ENCODE measurements around the gene XRRA1. TPM values are rescaled to one million over a fixed set of nuclear protein-coding genes. Genes with fewer than 3 reads are reported as not detected.

XRRA1 gene
- total and polyA plus RNA-seq, 2 of the 4 experiments (the other 2 are of a cell fraction): 5.4 to 6.3 TPM

- peaks cover 0 to 4% of the 10 kb centered on the region in 2 experiments; a peak in 2 of 4 replicates for H3K79me1 ChIP-seq (ENCODE audit: low read depth in 1 of 2, low read length in 2 of 2)
- peaks cover 3% of the 10 kb centered on the region; the same call in 1 of the 2 replicates for H3K4me1 ChIP-seq (ENCODE audit: control insufficient read depth, insufficient read depth, low read length)
- H2AK9ac ChIP-seq (replicated peaks; ENCODE audit: low read depth, low read length, poor library complexity): no peak overlapping the region
- peaks cover 25% of the 10 kb centered on the region for H3K9me3 ChIP-seq (ENCODE audit: control insufficient read depth, insufficient read depth, low read length)
- H4K8ac ChIP-seq (ENCODE audit: low read depth in 2 of 2, low read length in 2 of 2): no peak overlapping the region
- no peak overlapping the region for H4K91ac ChIP-seq (ENCODE audit: insufficient read depth, low read depth, low read length)
- no peak overlapping the region for H3K23ac ChIP-seq (ENCODE audit: low read depth, low read length)
- ATAC-seq (ENCODE audit: low read depth) (no peak), DNase-seq (no peak)
- H2BK5ac ChIP-seq (ENCODE audit: low read depth, low read length, poor library complexity, severe bottlenecking): no peak overlapping the region
- no peak overlapping the region for H2AK5ac ChIP-seq (ENCODE audit: low read depth, low read length)
- no peak overlapping the region for H3K4me3 ChIP-seq (ENCODE audit: insufficient read depth, low read depth, low read length)
- no peak overlapping the region for H3K14ac ChIP-seq (replicated peaks; ENCODE audit: low read depth, low read length)
- in situ Hi-C loops (cut with MboI; ENCODE audit: low sequenced_read_pairs) (loop anchor here (25.0 kb wide), 1 partner anchor 248 kb away; no protein-coding TSS in a partner anchor), dilution Hi-C loops (cut with HindIII; ENCODE audit: low sequenced_read_pairs, unreplicated experiment) (no loop called here), intact Hi-C loops (cut with micrococcal nuclease) (no loop called here)
- no peak overlapping the region for H2BK15ac ChIP-seq (ENCODE audit: low read depth, low read length)
- no peak overlapping the region for H2BK120ac ChIP-seq (ENCODE audit: low read depth, low read length)
- H3K56ac ChIP-seq (ENCODE audit: extremely low read depth, insufficient read depth, low read length): no peak overlapping the region
- CTCF ChIA-PET: no interaction called here
- H2BK20ac ChIP-seq (ENCODE audit: low read depth, low read length): no peak overlapping the region
- H4K20me1 ChIP-seq (ENCODE audit: insufficient read depth, low read length): no peaks in the 10 kb centered on the region
- H3K36me3 ChIP-seq (ENCODE audit: control insufficient read depth, insufficient read depth, low read length): peaks cover 27% of the 10 kb centered on the region
- no peaks in the 10 kb centered on the region for H3K27me3 ChIP-seq (ENCODE audit: control insufficient read depth, insufficient read depth, low read length)
- no peak overlapping the region for H3K9ac ChIP-seq (ENCODE audit: low read depth, low read length)
- no peak overlapping the region for H4K5ac ChIP-seq (ENCODE audit: low read depth, low read length)
- no peak overlapping the region for H3K4me2 ChIP-seq (ENCODE audit: low read depth, low read length)
- POLR2A ChIA-PET (ENCODE audit: unreplicated experiment): no interaction called here
- H3K4ac ChIP-seq (ENCODE audit: low read depth, low read length): no peak overlapping the region
- H3K27ac ChIP-seq (ENCODE audit: insufficient read depth, low read length): no peak overlapping the region
- TF ChIP-seq MAFK (IDR thresholded peaks at IDR 0.05; ENCODE audit: low read depth, low read length) (no peak), RCOR1 (IDR thresholded peaks at IDR 0.05; ENCODE audit: insufficient replicate concordance, low read length) (no peak)
- BruUV-seq (replicated peaks): no TSS peak
- H3K18ac ChIP-seq (ENCODE audit: low read depth, low read length): no peak overlapping the region
- peaks cover 6% of the 10 kb centered on the region; the same call in 1 of the 2 replicates for H3K9me1 ChIP-seq (ENCODE audit: insufficient read depth, low read length)
- H2AFZ ChIP-seq (replicated peaks; ENCODE audit: low read length, poor library complexity): no peak overlapping the region
Observed at GRCh38 chr11:74860743-74861142, 88.1 kb downstream of the XRRA1 start.
